GM21381 (cell line): Measurements from ENCODE around the gene SPINT1.

Experiments
- ATAC-seq: cut with Tn5 transposase; IDR thresholded peaks from one replicate; pipeline ENCODE4 v1.9.1; 2021; ENCODE audit warnings: mild to moderate bottlenecking, moderate library complexity; ENCODE audit not compliant: unreplicated experiment

Gene SPINT1

DNA sequence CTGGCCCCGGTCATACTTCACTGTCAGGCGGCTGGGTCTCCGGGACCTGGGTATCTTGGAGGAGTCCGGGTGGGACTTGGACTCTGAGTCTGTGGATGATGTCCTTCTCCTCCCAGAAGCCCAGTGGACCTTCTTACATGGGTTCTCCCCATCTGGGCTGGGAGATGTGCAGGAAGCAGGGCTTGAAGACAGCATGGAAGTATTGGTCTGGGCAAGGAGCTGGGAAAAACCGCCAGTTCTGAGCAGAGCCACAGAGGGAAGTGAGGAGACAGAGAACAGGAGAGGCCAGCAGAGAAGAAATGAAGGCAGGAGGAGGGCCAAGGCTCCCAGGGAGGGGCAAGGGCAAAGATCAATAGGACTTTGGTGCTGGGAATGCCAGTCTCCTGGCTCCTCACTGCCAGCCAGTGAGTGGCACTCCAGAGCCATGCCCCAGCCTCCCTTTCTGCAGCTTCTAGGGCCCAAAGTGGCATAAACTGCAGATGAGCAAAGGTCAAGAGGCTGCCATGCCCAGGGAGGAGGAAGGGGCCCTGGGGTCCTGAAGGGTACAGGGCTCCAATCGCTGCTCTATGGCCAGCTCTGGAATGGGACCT, 15.3 kb upstream of the SPINT1 start, which contains the start of gene PPP1R14D:
TSS of gene PPP1R14D (minus strand) at position 262 of the 590 bp plus-strand sequence. CDS start at position 195, 67 bp downstream.
- ATAC-seq = no peak

DNA sequence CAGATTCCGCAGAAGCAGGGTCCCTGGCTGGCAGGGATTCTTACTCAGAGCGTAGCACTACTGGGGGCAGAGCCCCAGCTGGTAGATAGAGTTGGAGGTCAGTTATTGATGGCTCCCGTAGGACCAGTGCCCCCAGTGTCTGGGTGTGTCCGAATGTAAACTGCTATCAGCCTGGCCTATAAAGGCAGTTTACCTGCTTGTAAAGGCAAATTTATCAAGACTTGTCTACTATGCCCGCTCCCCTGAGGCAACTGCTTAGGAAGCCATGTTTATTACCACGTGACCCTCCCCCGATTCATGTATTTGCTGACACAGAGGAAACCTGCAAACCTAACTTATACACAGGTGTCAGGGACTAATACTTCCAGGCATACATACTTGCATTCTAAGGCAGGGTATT, 14.7 kb upstream of the SPINT1 start:
- ATAC-seq = no peak

DNA sequence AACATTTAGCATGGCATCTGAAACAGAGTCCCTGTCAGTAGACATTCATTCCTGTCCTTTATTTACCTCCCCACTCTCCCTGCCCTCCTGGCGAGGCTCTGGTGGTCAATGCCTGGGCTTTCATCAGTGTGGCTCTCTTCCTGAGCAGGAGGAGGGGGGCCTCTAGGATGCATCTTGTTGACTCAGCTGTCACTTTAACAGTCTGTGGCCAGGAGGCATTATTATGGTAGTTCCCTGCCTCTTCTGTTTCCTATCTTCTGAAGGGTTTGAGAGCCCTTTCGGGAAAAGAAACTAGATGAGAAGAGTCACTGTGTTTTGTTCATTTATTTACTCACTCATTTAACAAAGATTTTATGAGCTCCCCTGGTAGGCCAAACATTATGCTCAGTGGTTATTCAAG, 13.0 kb upstream of the SPINT1 start:
- ATAC-seq = no peak

DNA sequence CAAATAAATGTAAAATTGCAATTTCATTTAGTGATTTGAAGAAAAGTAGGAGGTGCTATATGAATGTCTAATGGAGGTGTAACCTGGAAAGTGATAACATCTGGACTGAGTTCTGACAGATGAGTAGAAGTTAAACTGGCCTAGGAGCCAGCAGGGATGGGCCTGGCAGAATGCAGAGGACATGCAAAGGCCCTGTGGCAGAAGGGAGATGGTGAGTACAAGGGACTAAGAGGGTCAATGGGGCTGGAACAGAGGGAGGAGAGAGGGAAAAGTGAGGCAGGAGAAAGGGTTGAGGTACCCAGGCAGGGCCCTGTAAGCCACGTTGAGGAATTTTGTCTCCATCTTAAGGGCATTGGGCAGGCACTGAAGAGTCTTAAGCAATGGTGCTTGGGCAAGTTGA, 12.0 kb upstream of the SPINT1 start:
- ATAC-seq = no peak

DNA sequence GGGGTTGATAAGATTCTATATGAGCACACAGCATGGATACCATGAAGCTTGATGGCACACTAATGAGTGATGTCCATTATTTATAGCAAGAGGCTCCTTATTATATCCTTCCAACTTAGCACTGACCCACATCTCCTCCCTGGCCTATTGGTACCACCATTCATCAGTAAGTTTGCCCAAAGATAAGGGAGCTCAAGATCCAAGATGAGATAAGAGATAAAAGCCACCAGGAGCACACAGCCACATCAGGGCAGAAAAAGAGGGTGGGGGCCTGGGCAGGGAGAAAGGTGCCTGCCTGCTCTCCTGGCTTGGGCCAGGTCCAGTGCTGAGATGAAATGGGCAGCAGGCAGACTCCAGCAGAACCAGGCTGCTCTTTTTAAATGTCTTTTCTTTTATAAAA, 10.9 kb upstream of the SPINT1 start:
- ATAC-seq = no peak

DNA sequence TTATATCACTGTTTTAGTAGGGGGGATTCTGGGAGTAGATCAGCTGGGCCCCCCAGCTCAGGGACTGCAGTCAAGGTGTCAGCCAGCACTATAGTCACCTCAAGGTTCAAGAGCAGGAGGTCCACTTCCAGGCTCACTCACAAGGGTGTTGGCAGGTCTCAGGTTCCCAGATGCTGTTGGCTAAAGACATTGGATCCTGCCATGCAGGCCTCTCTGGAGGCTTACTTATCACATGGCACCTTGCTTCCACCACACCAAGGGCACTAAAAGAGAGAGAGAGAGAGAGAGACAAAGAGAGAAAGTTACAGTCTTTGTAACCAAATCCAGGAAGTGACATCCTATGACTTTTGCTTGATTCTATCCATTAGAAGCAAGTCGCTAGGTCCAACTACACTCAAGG, 7.8 kb upstream of the SPINT1 start:
- ATAC-seq = no peak

DNA sequence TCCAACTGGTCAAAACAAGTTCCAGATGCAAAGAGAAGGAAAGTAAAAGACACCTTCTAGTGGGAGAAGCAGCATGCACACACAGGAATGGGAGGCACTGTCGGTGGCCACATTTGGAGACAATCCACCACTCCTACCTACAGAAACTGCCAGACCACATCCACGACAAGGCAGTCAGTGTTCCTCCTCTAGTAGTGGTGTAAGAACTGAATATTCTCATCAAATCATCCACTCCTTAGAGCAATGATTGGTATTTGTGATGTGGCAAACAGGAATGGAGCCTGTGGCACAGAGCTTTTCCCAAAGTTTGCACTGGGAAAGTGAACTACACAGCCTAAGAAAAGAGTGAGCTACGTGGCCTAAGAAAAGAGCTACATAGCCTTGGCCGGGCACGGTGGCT, 5.1 kb upstream of the SPINT1 start:
- no peak for ATAC-seq

DNA sequence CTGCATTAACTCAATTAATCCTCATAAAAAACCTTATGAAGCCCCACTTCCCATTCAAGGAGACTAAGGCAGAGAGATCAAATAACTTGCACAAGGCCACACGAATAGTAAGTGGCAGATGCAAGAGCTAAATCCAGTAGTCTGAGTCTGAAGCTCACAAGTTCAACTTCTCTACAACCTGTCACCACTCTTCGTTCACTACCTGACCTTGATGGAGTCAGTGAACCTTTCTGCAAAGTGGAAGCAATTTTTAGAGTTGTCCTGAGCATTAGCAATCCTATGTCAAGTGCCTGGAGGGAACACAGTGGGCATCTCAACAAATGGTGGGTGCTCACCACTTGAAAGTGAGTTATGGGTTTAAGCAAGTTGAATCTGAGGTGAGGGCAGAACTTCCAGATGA, 2.1 kb upstream of the SPINT1 start:
- ATAC-seq = no peak

DNA sequence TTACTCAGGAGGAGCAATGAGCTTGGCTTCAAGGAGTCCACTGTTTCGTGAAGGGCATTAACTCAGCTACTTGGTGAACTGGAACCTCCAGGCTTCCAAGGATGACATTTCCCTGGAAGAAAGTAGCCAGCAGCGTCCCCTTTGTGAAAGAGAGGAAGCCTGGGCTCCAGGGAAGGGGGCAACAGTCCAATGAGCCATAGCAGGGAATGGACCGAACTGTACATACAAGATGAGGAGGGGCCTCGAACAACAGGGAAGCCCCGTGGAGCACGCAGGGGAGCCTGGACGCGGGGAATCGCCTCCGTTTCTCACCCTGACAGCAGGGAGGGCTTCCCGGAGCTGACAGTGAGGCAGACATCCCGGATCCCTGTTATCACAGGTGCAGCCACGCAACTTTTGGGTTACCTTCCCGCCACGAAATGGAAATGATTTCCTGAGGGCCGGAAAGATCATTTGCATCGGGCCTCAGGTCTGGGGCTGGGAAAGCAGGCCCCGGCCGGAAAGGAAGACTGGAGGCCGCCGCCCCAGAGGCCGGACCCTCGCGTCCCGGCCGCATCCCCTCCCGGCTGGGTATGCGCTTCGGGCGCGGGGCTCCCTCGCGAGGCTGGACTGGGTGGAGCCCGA, 475 bp upstream of the SPINT1 start:
- no peak for ATAC-seq

DNA sequence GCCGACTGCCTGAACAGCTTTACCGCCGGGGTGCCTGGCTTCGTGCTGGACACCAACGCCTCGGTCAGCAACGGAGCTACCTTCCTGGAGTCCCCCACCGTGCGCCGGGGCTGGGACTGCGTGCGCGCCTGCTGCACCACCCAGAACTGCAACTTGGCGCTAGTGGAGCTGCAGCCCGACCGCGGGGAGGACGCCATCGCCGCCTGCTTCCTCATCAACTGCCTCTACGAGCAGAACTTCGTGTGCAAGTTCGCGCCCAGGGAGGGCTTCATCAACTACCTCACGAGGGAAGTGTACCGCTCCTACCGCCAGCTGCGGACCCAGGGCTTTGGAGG, 815 bp downstream of the SPINT1 start:
- no peak for ATAC-seq

DNA sequence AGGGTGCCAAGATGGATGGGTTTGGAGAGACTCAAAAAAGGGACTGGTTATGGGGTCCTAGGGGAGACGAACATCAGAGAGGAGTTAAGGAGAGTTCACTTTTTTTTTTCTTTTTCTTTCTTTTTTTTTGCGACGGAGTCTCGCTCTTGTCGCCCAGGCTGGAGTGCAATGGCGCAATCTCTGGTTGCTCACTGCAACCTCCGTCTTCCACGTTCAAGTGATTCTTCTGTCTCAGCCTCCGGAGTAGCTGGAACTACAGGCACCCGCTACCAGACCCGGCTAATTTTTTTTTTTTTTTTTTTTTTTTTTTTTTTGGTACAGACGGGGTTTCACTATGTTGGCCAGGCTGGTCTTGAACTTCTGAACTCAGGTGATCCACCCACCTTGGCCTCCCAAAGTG, 1.2 kb downstream of the SPINT1 start:
- ATAC-seq = no peak

DNA sequence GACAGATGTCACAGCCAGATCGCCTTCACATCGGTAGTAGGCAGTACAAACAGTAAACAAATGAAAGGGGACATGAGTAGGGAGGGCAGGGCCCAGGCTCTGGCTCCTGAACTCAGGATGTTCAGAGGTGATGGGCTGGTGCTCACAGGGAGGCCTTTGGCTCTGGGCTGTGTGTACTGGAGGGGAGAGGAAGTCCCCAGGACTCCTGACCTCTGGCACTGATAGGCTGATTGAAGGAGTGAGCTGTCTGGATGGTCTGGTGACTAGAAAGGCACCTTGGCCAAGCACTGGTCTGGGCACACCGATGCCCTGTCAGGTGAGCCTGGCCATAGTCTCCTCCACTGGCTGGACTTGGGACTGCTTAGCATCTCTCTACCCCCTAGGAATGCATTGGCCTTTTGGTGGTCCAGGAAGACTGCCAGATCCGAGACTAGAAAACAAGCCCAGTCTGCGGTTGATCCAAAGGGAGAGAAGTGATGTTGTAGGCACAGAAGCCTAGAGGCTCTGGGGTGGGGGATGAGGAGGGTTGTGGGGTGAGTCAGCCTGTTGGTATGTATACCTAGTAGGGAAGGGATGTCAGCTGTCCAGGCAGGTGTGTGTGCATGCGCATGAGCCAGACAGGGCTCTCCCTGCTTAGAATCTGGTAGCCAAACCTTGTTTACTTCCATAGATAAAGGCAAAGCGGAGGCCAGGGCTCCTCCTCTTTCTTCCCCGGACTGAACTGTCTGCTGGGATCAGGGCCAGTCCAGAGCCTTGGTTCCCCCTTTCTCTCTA, 1.9 kb downstream of the SPINT1 start:
- no peak for ATAC-seq

DNA sequence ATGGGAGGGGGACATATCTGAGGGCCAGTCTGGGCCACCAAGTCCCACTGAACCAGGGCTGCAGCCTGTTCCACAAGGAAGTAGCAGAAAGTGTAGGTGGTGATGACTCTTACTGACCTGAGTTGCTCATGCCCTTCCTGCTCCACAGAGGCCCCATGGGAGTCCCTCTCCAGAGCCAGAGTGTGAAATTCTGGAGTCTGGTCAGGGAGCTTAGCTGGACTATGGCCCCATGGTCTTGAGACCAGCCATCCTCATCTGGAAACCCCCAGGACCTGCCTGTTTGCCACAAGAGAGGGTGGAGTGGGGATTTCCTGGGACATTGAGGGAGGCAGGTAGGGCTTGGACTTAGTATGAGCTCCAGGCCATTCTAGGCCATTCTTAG, 3.0 kb downstream of the SPINT1 start:
- no peak for ATAC-seq

DNA sequence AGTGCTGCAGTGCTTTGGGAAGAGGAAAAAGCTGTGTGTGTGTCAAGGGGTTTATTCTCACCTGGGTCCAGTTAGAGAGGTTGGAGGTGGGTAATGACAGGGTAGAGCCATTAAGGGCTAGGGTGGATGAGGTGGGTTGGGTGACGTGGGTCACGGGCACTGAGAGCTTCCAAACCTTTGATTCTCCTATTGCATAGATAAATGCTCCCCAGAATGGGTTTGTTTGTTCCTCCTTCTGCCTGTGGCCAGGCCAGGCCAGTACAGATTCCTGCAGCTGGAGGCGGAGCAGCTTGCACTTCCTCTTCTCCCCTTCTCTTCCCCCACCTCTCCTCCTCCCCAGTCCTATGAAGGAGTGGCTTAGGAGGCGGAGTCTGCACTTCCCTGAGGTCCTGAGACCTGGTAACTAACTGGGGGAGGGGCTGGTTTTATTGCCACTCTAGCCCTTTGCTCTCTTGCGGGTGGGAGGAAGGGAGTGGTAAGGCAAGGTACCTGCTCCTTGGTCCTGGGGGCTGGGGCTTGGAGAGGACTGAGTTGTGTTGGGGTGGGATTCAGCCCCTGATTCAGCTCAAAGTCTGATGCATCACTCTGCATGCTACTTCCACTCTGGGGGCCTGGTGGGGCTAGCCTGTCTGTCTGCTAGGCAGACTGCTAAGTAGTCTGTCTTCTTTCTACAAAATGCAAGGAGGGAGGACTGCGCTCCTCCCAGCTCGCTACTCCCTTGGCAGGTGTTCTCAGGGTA, 3.5 kb downstream of the SPINT1 start:
- peak; percentile 51 for ATAC-seq

DNA sequence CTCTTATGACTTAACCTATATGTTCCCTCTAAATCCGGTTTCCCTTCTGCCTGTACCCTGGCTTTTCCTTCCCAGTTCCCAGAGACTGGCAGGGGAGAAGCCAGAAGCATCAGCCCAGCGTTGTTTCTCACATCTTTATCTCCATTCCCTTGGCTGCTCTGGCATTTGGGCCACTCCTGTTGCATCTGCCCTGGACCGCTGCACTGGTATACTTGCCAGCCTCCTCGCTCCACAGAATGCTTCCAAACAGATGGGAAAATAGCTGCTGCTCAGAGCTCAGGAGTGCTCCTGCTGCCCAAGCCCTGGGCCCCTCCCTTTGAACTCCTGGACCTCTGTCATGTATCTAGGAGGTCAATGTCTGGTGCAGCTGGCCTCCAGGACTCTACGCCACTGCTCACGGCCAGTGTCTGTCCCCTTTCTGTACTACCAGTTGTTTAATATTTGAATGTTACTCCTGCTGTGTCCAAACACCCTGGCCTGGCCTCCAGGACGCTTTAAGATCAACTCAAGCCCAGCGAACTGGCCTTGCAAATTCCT, 6.8 kb downstream of the SPINT1 start:
- no peak for ATAC-seq

DNA sequence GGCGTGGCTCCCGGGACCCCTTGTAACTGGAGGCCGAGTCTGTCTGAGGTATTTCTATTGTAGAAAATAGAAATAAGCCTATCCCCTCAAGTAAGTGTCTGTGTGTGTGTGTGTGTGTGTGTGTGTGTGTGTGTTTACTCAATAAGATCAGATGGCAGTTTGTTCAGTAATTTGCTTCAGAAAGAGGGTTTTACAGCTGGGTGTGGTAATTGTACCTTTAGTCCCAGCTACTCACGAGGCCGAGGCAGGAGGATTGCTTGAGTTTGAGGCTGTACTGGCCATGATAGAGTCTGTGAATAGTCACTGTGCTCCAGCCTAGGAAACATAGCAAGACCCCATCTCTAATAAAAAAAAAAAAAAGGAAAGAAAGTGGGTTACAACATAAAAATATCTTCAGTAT, 8.7 kb downstream of the SPINT1 start:
- ATAC-seq = no peak

DNA sequence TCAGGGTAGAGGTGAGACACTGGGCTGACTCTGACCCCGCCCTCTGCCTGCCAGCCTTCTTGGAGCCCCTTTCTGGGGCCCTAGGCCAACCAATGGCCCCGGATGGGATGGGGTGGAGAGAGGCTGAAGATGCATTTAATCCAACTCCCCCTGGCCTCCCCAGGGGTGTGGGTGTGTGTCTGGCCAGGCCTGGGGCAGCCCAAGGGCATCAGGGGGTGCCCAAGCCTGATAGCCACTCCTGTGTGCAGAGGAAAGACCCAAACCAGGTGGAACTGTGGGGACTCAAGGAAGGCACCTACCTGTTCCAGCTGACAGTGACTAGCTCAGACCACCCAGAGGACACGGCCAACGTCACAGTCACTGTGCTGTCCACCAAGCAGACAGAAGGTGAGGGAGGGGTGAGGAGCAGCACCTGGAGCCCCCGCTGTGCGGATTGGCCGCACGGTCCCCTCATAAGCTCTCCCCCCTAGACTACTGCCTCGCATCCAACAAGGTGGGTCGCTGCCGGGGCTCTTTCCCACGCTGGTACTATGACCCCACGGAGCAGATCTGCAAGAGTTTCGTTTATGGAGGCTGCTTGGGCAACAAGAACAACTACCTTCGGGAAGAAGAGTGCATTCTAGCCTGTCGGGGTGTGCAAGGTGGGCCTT, 9.5 kb downstream of the SPINT1 start:
- ATAC-seq = no peak

DNA sequence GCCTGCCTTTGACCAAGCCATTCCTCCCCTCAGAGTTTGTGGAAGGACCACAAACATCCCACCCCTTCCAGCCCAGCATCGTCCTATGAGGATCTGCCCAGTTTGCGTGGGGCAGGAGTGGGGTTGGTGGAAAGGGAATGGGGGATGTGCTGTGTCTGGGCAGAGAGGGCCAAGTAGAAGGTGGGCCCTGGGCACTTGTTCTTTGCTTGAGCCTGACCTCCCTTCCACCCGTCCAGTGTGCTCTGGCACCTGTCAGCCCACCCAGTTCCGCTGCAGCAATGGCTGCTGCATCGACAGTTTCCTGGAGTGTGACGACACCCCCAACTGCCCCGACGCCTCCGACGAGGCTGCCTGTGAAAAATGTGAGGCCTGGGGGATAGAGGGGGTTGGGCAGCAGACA, 10.3 kb downstream of the SPINT1 start:
- no peak for ATAC-seq

DNA sequence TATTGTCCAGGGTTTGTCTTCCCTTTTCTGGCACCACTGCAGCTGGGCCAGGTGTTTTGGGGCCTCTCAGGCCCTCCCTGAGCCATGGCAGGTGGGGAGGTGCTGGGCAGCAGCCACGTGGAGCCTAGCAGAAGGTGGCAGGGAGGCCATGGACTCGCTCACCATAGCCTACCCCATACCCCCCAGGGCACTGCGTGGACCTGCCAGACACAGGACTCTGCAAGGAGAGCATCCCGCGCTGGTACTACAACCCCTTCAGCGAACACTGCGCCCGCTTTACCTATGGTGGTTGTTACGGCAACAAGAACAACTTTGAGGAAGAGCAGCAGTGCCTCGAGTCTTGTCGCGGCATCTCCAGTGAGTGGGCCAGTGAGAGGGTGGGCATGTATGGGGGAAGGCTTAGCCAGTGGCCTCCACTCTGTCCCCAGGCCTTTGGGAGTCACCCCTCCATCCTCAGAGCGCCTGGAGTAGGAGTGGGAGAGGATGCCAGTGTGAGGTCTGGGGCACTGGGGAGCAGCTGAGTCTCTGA, 11.9 kb downstream of the SPINT1 start:
- ATAC-seq = no peak

DNA sequence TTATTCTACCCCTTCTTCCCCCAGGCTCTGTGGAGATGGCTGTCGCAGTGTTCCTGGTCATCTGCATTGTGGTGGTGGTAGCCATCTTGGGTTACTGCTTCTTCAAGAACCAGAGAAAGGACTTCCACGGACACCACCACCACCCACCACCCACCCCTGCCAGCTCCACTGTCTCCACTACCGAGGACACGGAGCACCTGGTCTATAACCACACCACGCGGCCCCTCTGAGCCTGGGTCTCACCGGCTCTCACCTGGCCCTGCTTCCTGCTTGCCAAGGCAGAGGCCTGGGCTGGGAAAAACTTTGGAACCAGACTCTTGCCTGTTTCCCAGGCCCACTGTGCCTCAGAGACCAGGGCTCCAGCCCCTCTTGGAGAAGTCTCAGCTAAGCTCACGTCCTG, 12.9 kb downstream of the SPINT1 start:
- no peak for ATAC-seq
